HL-60 (cell line): Measurements from ENCODE around the gene RYR3.

Experiments used
- DNase-seq, 2 experiments: peaks; one replicate each; pipeline ENCODE4 v3.0.0-alpha.2; 2010 to 2020; ENCODE audit warnings: low read depth in 1 of 2, low spot score in 1 of 2
- H3K27ac ChIP-seq: fragments of 250-450 bp; sonication (Bioruptor Pico); replicated peaks from 2 replicates; pipeline ENCODE4 v1.5.1; 2020; ENCODE audit warnings: mild to moderate bottlenecking, moderate library complexity
- H3K27me3 ChIP-seq: fragments of 250-450 bp; sonication (Bioruptor Pico); 2 replicates; pipeline ENCODE4 v1.5.1; 2021; ENCODE audit warnings: mild to moderate bottlenecking, moderate library complexity; ENCODE audit not compliant: insufficient read depth, poor library complexity, severe bottlenecking
- H3K4me3 ChIP-seq: replicated peaks from 2 replicates; pipeline ENCODE4 v1.5.1; 2011; ENCODE audit warnings: mild to moderate bottlenecking, control low read depth, low read length; ENCODE audit not compliant: insufficient read depth
- GABPA ChIP-seq: IDR thresholded peaks from 2 replicates; pipeline ENCODE4 v1.6.1; 2012; ENCODE audit warnings: low read depth
- POLR2AphosphoS5 ChIP-seq: IDR thresholded peaks from 2 replicates; pipeline ENCODE4 v1.6.1; 2012; ENCODE audit warnings: low read depth
- SPI1 ChIP-seq: IDR thresholded peaks from 2 replicates; pipeline ENCODE4 v1.6.1; 2012; ENCODE audit warnings: low read depth, mild to moderate bottlenecking, borderline replicate concordance
- TF ChIP-seq, protein P1 (sequence below): IDR thresholded peaks from one replicate; pipeline ENCODE4 v1.5.1; 2011; ENCODE audit warnings: low read length, control low read depth, inconsistent platforms; ENCODE audit not compliant: insufficient read depth
- TF ChIP-seq, protein P2 (sequence below): IDR thresholded peaks from 2 replicates; pipeline ENCODE4 v1.6.1; 2012; ENCODE audit warnings: low read depth; ENCODE audit not compliant: insufficient replicate concordance

RYR3 gene

DNA sequence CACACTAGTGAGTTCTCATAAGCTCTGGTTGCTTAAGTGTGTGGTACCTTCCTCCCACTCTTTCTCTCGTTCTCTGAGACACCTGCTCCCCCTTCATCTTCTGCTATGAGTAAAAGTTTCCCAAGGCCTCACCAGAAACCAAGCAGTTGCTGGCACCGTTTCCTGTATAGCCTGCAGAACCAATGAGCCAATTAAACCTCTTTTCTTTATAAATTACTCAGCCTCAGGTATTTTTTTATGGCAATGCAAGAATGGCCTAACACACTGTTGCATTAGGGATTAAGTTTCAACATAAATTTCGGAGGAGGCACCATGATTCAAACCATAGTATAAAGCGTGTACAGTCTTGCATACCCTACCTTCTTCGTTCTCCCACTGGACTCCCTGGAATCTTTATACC, 405.3 kb downstream of the RYR3 start:
- H3K4me3 ChIP-seq, result no peak overlapping the region
- H3K27me3 ChIP-seq, result no peaks in the 10 kb centered on the region
- DNase-seq, result no peak
- TF ChIP-seq POLR2AphosphoS5, result no peak
- TF ChIP-seq GABPA, result no peak
- no peak for TF ChIP-seq SPI1
- TF ChIP-seq, protein P1, sequence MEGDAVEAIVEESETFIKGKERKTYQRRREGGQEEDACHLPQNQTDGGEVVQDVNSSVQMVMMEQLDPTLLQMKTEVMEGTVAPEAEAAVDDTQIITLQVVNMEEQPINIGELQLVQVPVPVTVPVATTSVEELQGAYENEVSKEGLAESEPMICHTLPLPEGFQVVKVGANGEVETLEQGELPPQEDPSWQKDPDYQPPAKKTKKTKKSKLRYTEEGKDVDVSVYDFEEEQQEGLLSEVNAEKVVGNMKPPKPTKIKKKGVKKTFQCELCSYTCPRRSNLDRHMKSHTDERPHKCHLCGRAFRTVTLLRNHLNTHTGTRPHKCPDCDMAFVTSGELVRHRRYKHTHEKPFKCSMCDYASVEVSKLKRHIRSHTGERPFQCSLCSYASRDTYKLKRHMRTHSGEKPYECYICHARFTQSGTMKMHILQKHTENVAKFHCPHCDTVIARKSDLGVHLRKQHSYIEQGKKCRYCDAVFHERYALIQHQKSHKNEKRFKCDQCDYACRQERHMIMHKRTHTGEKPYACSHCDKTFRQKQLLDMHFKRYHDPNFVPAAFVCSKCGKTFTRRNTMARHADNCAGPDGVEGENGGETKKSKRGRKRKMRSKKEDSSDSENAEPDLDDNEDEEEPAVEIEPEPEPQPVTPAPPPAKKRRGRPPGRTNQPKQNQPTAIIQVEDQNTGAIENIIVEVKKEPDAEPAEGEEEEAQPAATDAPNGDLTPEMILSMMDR, result no peak
- TF ChIP-seq, protein P2, sequence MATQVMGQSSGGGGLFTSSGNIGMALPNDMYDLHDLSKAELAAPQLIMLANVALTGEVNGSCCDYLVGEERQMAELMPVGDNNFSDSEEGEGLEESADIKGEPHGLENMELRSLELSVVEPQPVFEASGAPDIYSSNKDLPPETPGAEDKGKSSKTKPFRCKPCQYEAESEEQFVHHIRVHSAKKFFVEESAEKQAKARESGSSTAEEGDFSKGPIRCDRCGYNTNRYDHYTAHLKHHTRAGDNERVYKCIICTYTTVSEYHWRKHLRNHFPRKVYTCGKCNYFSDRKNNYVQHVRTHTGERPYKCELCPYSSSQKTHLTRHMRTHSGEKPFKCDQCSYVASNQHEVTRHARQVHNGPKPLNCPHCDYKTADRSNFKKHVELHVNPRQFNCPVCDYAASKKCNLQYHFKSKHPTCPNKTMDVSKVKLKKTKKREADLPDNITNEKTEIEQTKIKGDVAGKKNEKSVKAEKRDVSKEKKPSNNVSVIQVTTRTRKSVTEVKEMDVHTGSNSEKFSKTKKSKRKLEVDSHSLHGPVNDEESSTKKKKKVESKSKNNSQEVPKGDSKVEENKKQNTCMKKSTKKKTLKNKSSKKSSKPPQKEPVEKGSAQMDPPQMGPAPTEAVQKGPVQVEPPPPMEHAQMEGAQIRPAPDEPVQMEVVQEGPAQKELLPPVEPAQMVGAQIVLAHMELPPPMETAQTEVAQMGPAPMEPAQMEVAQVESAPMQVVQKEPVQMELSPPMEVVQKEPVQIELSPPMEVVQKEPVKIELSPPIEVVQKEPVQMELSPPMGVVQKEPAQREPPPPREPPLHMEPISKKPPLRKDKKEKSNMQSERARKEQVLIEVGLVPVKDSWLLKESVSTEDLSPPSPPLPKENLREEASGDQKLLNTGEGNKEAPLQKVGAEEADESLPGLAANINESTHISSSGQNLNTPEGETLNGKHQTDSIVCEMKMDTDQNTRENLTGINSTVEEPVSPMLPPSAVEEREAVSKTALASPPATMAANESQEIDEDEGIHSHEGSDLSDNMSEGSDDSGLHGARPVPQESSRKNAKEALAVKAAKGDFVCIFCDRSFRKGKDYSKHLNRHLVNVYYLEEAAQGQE, result no peak
- H3K27ac ChIP-seq, result no peak overlapping the region

DNA sequence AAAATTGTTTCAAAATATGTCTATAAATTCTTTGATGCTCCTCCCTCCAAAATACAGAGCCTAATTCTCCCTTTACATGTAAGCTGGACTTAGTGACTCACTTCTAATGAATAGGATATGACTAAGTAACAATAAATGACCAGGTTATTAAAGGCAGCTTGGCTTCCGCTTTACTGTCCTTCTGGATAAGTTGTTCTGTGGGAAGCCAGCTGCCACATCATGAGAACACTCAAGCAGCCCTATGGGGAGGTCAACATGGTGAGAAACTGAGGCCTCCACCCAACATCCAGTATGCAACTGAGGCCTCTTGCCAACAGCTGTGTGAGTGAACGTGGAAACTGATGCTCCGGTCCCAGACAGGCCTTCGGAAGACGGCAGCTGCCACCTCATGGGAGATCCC, 410.2 kb downstream of the RYR3 start:
- H3K27me3 ChIP-seq, result no peaks in the 10 kb centered on the region
- no peak overlapping the region for H3K27ac ChIP-seq
- no peak for DNase-seq
- TF ChIP-seq, protein P2, result no peak
- TF ChIP-seq GABPA (no peak), POLR2AphosphoS5 (no peak), SPI1 (no peak)
- TF ChIP-seq, protein P1, result no peak
- no peak overlapping the region for H3K4me3 ChIP-seq

DNA sequence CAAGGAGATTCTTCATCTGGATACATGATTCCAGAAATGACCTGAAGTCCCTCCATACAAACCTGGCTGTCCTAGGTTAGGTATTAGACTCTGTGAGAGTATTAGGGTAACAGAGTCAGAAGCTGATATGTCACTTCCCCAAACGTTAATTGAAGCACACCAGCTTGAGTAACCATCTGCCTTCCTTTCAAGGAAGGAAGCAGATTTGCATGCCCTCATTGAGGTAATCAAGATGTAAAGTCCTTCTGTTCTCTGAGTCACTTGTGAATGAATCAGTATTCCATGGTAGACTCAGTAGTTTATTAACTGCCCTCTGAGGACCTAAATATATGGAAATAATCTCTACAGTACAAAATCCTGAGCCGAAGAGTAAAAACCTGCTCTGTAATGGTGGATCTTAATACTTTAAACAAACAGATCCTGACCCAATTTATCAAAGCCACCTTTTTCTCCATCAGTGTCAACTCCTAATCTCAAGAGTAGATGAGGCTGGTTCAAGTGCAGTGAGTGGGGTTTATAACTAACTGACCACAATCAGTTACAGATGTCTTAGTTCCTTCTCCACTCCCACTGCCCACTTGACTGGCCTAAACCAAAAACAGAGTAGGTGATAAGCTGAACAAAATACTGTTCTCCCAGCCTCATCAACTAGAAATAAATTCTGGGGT, 411.4 kb downstream of the RYR3 start:
- DNase-seq, result peak; percentile 3 to 6
- TF ChIP-seq, protein P1, result no peak
- TF ChIP-seq, protein P2, result no peak
- no peak for TF ChIP-seq POLR2AphosphoS5
- TF ChIP-seq SPI1, result peak; percentile 18; the same call in 1 of the 2 replicates

More for the DNA sequence above, 411.4 kb downstream of the RYR3 start:
- H3K27ac ChIP-seq, result no peak overlapping the region
- H3K4me3 ChIP-seq, result no peak overlapping the region
- H3K27me3 ChIP-seq, result no peaks in the 10 kb centered on the region
